ENCODE data around the gene ACTG2. TPM values are rescaled to one million over a fixed set of nuclear protein-coding genes. Genes with fewer than 3 reads are reported as not detected.

Gene ACTG2
- total and polyA plus RNA-seq, 2 experiments from 2014 or later, result not detected

- peaks cover 17% of the 10 kb centered on the region for H4K20me1 ChIP-seq (ENCODE audit: insufficient read depth)
- no peak overlapping the region for H3K9ac ChIP-seq
- no peak for TF ChIP-seq EZH2phosphoT487 (IDR thresholded peaks at IDR 0.05; ENCODE audit: insufficient read depth, low read depth)
- TF ChIP-seq EZH2 (IDR thresholded peaks at IDR 0.05; ENCODE audit: insufficient read depth, poor library complexity, severe bottlenecking), result no peak
- H3K4me1 ChIP-seq (ENCODE audit: insufficient read depth), result peaks cover 34% of the 10 kb centered on the region
- no peaks in the 10 kb centered on the region for H3K9me3 ChIP-seq (ENCODE audit: low read depth)
- 40 to 45% methylated on average over 2 of the region's 2 CpGs for WGBS, 2 experiments (ENCODE audit: low coverage in 1 of 2, low lambda C conversion rate in 2 of 2, missing lambda C conversion rate in 2 of 2)
- in situ Hi-C loops (cut with MboI), result no loop called here
- H3K27me3 ChIP-seq (replicated peaks; ENCODE audit: insufficient read depth), result no peaks in the 10 kb centered on the region
- H3K4me2 ChIP-seq (ENCODE audit: unreplicated experiment), result no peak overlapping the region
- no peak overlapping the region for H3K27ac ChIP-seq
- no peaks in the 10 kb centered on the region for H3K36me3 ChIP-seq (ENCODE audit: low read depth)
- peaks cover 53% of the 10 kb centered on the region for H3F3A ChIP-seq (ENCODE audit: insufficient read depth)
- H3K9me2 ChIP-seq (ENCODE audit: insufficient read depth), result no peaks in the 10 kb centered on the region
- no peak for DNase-seq
- no peak overlapping the region for H2AFZ ChIP-seq
- peaks cover 76% of the 10 kb centered on the region for H3K79me2 ChIP-seq (ENCODE audit: insufficient read depth)
- H3K4me3 ChIP-seq, result no peak overlapping the region
Observed at GRCh38 chr2:73930386-73930785, 37.6 kb downstream of the ACTG2 start.

DNA sequence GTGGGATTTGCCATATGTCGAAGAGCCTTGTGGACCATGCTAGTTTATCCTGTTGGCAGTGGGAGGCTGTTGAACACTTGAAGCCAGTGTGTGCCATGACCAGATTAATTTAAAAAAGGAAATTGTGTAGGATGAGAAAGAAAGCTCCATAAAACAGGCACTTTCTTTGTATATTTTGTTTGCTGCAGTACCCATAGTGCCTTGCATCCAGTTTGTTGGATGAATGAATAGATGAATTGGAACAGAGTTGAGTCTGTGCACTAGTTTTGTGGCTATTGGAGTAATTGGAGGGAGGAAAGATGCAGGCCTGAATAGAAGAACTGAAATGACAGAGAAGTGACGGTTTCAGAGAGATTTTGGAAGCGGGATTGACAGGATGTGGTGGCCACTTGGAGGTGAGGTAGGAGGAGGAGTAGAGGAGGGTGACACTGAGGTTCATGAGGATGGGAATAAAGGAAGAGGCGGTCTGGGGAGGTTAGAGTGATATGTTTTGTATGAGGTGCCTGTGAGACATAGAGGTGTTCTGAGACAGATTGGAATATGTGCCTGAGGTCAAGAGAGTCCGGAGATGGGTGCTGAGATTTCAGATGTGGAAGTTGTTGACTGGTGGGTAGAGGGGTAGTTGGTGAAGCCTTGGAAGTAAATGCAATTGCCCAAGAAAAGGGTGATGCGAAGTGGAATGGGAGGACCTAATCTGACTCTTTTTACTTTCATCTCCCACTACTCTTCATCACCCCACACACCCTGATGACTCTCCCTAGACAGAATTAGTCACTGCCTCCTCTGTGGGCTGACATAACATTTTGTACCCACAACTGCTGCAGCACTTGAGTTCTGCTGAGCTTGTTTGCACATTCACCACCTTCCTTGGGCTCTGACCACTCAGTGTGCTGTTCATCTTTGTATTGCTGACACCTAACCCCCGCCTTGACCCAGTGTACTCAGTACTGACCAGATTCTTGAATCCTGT, 39.0 kb downstream of the ACTG2 start:
- Histone ChIP-seq H3K4me3 (no peak overlapping the region), H2AFZ (no peak overlapping the region), H3K27me3 (replicated peaks; ENCODE audit: insufficient read depth) (no peaks in the 10 kb centered on the region), H3K36me3 (ENCODE audit: low read depth) (no peaks in the 10 kb centered on the region), H3F3A (ENCODE audit: insufficient read depth) (peaks cover 61% of the 10 kb centered on the region), H3K9me2 (ENCODE audit: insufficient read depth) (no peaks in the 10 kb centered on the region), H3K27ac (no peak overlapping the region), H3K79me2 (ENCODE audit: insufficient read depth) (peaks cover 90% of the 10 kb centered on the region), H4K20me1 (ENCODE audit: insufficient read depth) (peaks cover 22% of the 10 kb centered on the region), H3K9me3 (ENCODE audit: low read depth) (no peaks in the 10 kb centered on the region), H3K4me2 (ENCODE audit: unreplicated experiment) (no peak overlapping the region), H3K4me1 (ENCODE audit: insufficient read depth) (peaks cover 43% of the 10 kb centered on the region), H3K9ac (no peak overlapping the region)
- 71 to 78% methylated on average over 7 of the region's 7 CpGs for WGBS, 2 experiments (ENCODE audit: low coverage in 1 of 2, low lambda C conversion rate in 2 of 2, missing lambda C conversion rate in 2 of 2)
- in situ Hi-C loops (cut with MboI), result no loop called here
- TF ChIP-seq EZH2 (IDR thresholded peaks at IDR 0.05; ENCODE audit: insufficient read depth, poor library complexity, severe bottlenecking) (no peak), EZH2phosphoT487 (IDR thresholded peaks at IDR 0.05; ENCODE audit: insufficient read depth, low read depth) (no peak)
- DNase-seq, result peak; percentile 64

DNA sequence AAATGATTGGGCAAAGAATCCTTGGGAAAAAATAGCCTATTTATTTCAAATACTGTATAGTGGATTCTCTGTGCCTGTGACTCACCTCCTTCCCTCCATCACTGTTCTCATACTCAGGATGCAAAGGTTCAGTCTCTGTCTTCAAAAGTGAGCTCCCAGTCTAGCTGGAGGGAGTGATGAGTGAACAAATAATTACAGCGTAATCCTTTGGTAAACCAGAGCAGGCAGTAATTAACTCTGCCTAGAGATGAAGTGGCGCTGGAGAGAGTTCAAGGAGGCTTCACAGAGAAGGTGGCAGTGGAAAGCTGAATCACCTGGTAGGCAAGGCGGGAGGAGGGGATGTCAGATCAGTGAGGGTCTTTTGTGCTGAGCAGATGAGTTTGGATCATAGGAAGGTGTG, 40.4 kb downstream of the ACTG2 start:
- peak; percentile 39 for DNase-seq
- no peaks in the 10 kb centered on the region for H3K9me2 ChIP-seq (ENCODE audit: insufficient read depth)
- H3K4me2 ChIP-seq (ENCODE audit: unreplicated experiment), result no peak overlapping the region
- H3K9ac ChIP-seq, result no peak overlapping the region
- 81 to 83% methylated on average over 3 of the region's 3 CpGs for WGBS, 2 experiments (ENCODE audit: low coverage in 1 of 2, low lambda C conversion rate in 2 of 2, missing lambda C conversion rate in 2 of 2)
- no peak overlapping the region for H3K27ac ChIP-seq
- peaks cover 46% of the 10 kb centered on the region for H3K4me1 ChIP-seq (ENCODE audit: insufficient read depth)
- H3K36me3 ChIP-seq (ENCODE audit: low read depth), result no peaks in the 10 kb centered on the region
- H3K4me3 ChIP-seq, result no peak overlapping the region
- H4K20me1 ChIP-seq (ENCODE audit: insufficient read depth), result peaks cover 35% of the 10 kb centered on the region
- H3F3A ChIP-seq (ENCODE audit: insufficient read depth), result peaks cover 71% of the 10 kb centered on the region
- H3K27me3 ChIP-seq (replicated peaks; ENCODE audit: insufficient read depth), result no peaks in the 10 kb centered on the region
- no peak for TF ChIP-seq EZH2phosphoT487 (IDR thresholded peaks at IDR 0.05; ENCODE audit: insufficient read depth, low read depth)
- no peak for TF ChIP-seq EZH2 (IDR thresholded peaks at IDR 0.05; ENCODE audit: insufficient read depth, poor library complexity, severe bottlenecking)
- no peaks in the 10 kb centered on the region for H3K9me3 ChIP-seq (ENCODE audit: low read depth)
- no peak overlapping the region for H2AFZ ChIP-seq
- peaks cover 90% of the 10 kb centered on the region for H3K79me2 ChIP-seq (ENCODE audit: insufficient read depth)
- in situ Hi-C loops (cut with MboI), result no loop called here

GRCh38 chr2:73935641-73936040, 42.8 kb downstream of the ACTG2 start:
- TF ChIP-seq EZH2 (IDR thresholded peaks at IDR 0.05; ENCODE audit: insufficient read depth, poor library complexity, severe bottlenecking) (no peak), EZH2phosphoT487 (IDR thresholded peaks at IDR 0.05; ENCODE audit: insufficient read depth, low read depth) (no peak)
- H3K27me3 ChIP-seq (replicated peaks; ENCODE audit: insufficient read depth), result no peaks in the 10 kb centered on the region
- H3K4me1 ChIP-seq (ENCODE audit: insufficient read depth), result peaks cover 63% of the 10 kb centered on the region
- no peak overlapping the region for H3K27ac ChIP-seq
- no peaks in the 10 kb centered on the region for H3K36me3 ChIP-seq (ENCODE audit: low read depth)
- no peak overlapping the region for H3K4me2 ChIP-seq (ENCODE audit: unreplicated experiment)
- H3K9me3 ChIP-seq (ENCODE audit: low read depth), result no peaks in the 10 kb centered on the region
- peaks cover 44% of the 10 kb centered on the region for H4K20me1 ChIP-seq (ENCODE audit: insufficient read depth)
- DNase-seq, result peak; percentile 36
- in situ Hi-C loops (cut with MboI), result no loop called here
- peaks cover 80% of the 10 kb centered on the region for H3K79me2 ChIP-seq (ENCODE audit: insufficient read depth)
- H3F3A ChIP-seq (ENCODE audit: insufficient read depth), result peaks cover 73% of the 10 kb centered on the region
- H3K9me2 ChIP-seq (ENCODE audit: insufficient read depth), result no peaks in the 10 kb centered on the region
- no peak overlapping the region for H3K4me3 ChIP-seq
- no peak overlapping the region for H2AFZ ChIP-seq
- H3K9ac ChIP-seq, result no peak overlapping the region
